Nephron progenitor cell (in vitro differentiated cells): Measurements from ENCODE around the gene MEOX2.

ENCODE experiments used
- DNase-seq: peaks from one replicate; pipeline ENCODE4 v3.0.0; 2021
- H3K27ac Mint-ChIP-seq: 2 replicates; pipeline ENCODE4 v1.8.0; 2021; ENCODE audit warnings: mild to moderate bottlenecking, moderate library complexity, mixed read lengths
- H3K27me3 Mint-ChIP-seq: 2 replicates; pipeline ENCODE4 v1.8.0; 2021; ENCODE audit warnings: mild to moderate bottlenecking, low read depth, mixed read lengths; ENCODE audit not compliant: poor library complexity
- H3K36me3 Mint-ChIP-seq: 2 replicates; pipeline ENCODE4 v1.8.0; 2021; ENCODE audit warnings: low read depth, mixed read lengths
- H3K4me1 Mint-ChIP-seq: 2 replicates; pipeline ENCODE4 v1.8.0; 2021; ENCODE audit warnings: mixed read lengths
- H3K4me3 Mint-ChIP-seq: 2 replicates; pipeline ENCODE4 v1.8.0; 2021; ENCODE audit warnings: mild to moderate bottlenecking, moderate library complexity, mixed read lengths
- H3K9me3 Mint-ChIP-seq: 2 replicates; pipeline ENCODE4 v1.8.0; 2021; ENCODE audit warnings: mild to moderate bottlenecking, moderate library complexity, mixed read lengths
- TF ChIP-seq, protein P1 (sequence below): fragments of 200-600 bp; sonication (generic); IDR thresholded peaks from 2 replicates; pipeline ENCODE4 v1.5.0; 2021; ENCODE audit warnings: antibody characterized with exemption

Gene MEOX2

DNA sequence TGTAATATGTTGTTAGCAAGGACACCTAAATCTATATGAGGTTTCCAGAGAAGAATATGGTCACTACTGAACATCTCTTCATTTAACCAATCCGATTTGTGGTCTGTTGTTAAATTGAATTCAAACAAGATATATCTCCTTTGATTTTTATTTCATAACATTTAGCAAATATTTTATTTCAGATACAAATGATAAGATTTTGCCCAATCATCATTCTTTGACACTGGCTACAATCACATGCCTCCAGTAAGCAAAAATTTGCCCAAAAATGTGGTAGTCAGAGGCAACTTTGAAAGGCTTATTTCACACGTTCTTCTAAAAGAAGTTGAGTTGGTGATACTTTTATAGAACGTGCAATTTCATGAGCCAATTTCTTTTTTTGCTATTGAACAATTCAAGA lies 79.9 kb downstream of the MEOX2 start:
- Mint-ChIP-seq H3K36me3 (no peaks in the 10 kb centered on the region), H3K27ac (no peak overlapping the region), H3K27me3 (no peaks in the 10 kb centered on the region), H3K9me3 (no peaks in the 10 kb centered on the region), H3K4me3 (no peak overlapping the region), H3K4me1 (no peaks in the 10 kb centered on the region)
- TF ChIP-seq, protein P1, sequence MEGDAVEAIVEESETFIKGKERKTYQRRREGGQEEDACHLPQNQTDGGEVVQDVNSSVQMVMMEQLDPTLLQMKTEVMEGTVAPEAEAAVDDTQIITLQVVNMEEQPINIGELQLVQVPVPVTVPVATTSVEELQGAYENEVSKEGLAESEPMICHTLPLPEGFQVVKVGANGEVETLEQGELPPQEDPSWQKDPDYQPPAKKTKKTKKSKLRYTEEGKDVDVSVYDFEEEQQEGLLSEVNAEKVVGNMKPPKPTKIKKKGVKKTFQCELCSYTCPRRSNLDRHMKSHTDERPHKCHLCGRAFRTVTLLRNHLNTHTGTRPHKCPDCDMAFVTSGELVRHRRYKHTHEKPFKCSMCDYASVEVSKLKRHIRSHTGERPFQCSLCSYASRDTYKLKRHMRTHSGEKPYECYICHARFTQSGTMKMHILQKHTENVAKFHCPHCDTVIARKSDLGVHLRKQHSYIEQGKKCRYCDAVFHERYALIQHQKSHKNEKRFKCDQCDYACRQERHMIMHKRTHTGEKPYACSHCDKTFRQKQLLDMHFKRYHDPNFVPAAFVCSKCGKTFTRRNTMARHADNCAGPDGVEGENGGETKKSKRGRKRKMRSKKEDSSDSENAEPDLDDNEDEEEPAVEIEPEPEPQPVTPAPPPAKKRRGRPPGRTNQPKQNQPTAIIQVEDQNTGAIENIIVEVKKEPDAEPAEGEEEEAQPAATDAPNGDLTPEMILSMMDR: no peak
- no peak for DNase-seq

GRCh38 chr7:15604166-15604565 lies 82.3 kb downstream of the MEOX2 start:
- H3K9me3 Mint-ChIP-seq: no peaks in the 10 kb centered on the region
- H3K4me1 Mint-ChIP-seq: no peaks in the 10 kb centered on the region
- no peak overlapping the region for H3K27ac Mint-ChIP-seq
- TF ChIP-seq, protein P1: no peak
- H3K4me3 Mint-ChIP-seq: no peak overlapping the region
- DNase-seq: no peak
- H3K27me3 Mint-ChIP-seq: no peaks in the 10 kb centered on the region
- no peaks in the 10 kb centered on the region for H3K36me3 Mint-ChIP-seq

DNA sequence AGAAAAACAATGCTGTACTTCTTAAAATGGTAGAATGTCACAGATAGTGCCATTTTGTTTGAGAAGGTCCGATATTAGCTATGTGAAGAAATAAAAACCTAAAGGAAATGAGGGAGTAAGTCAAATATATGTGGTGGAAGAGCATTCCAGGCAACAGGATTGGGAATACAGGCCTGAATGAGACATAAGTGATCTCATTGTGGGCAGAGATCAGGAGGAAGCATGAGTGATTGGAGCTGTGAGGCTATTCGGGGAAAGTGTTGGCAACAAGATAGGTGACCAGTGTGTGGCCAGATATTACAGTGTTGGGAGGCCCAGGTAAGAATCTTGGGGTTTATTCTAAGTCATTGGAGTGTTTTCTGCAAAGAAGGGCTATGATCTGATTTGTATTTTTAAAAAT lies 83.4 kb downstream of the MEOX2 start:
- no peaks in the 10 kb centered on the region for H3K4me1 Mint-ChIP-seq
- H3K27me3 Mint-ChIP-seq: no peaks in the 10 kb centered on the region
- no peak for DNase-seq
- TF ChIP-seq, protein P1: no peak
- no peak overlapping the region for H3K4me3 Mint-ChIP-seq
- H3K36me3 Mint-ChIP-seq: no peaks in the 10 kb centered on the region
- H3K27ac Mint-ChIP-seq: no peak overlapping the region
- H3K9me3 Mint-ChIP-seq: no peaks in the 10 kb centered on the region

- Mint-ChIP-seq H3K4me1 (no peaks in the 10 kb centered on the region), H3K36me3 (no peaks in the 10 kb centered on the region)
These were observed 84.2 kb downstream of the MEOX2 start for GRCh38 chr7:15602236-15602635.

DNA sequence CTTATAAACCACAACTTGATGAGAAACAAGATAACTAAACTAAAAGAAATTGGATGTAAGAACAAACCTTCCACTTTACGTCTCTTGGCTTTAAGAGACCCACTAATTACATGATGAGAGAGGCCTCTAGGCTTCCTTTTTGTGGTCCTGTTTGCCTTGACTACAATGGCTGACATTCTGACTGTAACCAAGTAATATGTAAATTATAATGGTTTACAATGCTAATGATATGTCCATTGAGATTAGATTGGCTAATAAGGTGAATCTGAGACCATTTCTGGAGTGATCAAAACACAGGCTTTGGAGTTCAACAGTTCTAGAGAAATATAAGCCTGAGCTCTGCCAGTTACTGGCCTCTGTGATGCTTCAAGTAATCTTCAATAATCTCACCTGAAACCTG lies 85.3 kb downstream of the MEOX2 start:
- no peak for DNase-seq
- Mint-ChIP-seq H3K27me3 (peaks cover 3% of the 10 kb centered on the region), H3K9me3 (no peaks in the 10 kb centered on the region), H3K4me3 (no peak overlapping the region), H3K4me1 (no peaks in the 10 kb centered on the region), H3K36me3 (no peaks in the 10 kb centered on the region), H3K27ac (no peak overlapping the region)
- TF ChIP-seq, protein P1: no peak

More at GRCh38 chr7:15602236-15602635, 84.2 kb downstream of the MEOX2 start:
- no peaks in the 10 kb centered on the region for H3K27me3 Mint-ChIP-seq
- H3K27ac Mint-ChIP-seq: no peak overlapping the region
- no peak overlapping the region for H3K4me3 Mint-ChIP-seq
- TF ChIP-seq, protein P1: no peak
- no peaks in the 10 kb centered on the region for H3K9me3 Mint-ChIP-seq
- DNase-seq: no peak

- Mint-ChIP-seq H3K27ac (no peak overlapping the region), H3K4me3 (no peak overlapping the region), H3K4me1 (no peaks in the 10 kb centered on the region), H3K9me3 (no peaks in the 10 kb centered on the region), H3K27me3 (peaks cover 3% of the 10 kb centered on the region), H3K36me3 (no peaks in the 10 kb centered on the region)
- DNase-seq: no peak
- TF ChIP-seq, protein P1: no peak
These were observed 86.2 kb downstream of the MEOX2 start for GRCh38 chr7:15600298-15600697.
